NCI-H1105 (cell line): ENCODE measurements around the gene RAD50.
"Not testable (repeated sequence)": the region's sequence is repeated elsewhere in the genome, so short reads cannot be mapped to it uniquely, and the experiment has no call there.

Experiments
- DNase-seq: peaks from one replicate; lab custom pipeline; 2025; lab: John Stamatoyannopoulos, UW

RAD50 gene

GRCh38 chr5:132557478-132558172, 848 bp downstream of the RAD50 start:
- no peak for DNase-seq

GRCh38 chr5:132559383-132560060, 2.7 kb downstream of the RAD50 start:
- no peak for DNase-seq

- no peak for DNase-seq
Observed at GRCh38 chr5:132561601-132562000, 4.8 kb downstream of the RAD50 start.

GRCh38 chr5:132564555-132564954, 7.8 kb downstream of the RAD50 start:
- not testable (repeated sequence) for DNase-seq

GRCh38 chr5:132566657-132567056, 9.9 kb downstream of the RAD50 start:
- no peak for DNase-seq

- no peak for DNase-seq
Observed at GRCh38 chr5:132576123-132576522, 19.3 kb downstream of the RAD50 start.

GRCh38 chr5:132584560-132584959, 27.8 kb downstream of the RAD50 start:
- DNase-seq = not testable (repeated sequence)

- DNase-seq = no peak
Observed at GRCh38 chr5:132586063-132586462, 29.3 kb downstream of the RAD50 start.

- DNase-seq = no peak
Observed at GRCh38 chr5:132589467-132589866, 32.7 kb downstream of the RAD50 start.

GRCh38 chr5:132591145-132591544, 34.4 kb downstream of the RAD50 start:
- DNase-seq = no peak

GRCh38 chr5:132592521-132592920, 35.7 kb downstream of the RAD50 start:
- DNase-seq = no peak

- no peak for DNase-seq
Observed at GRCh38 chr5:132594170-132594569, 37.4 kb downstream of the RAD50 start.

GRCh38 chr5:132595624-132596023, 38.8 kb downstream of the RAD50 start:
- no peak for DNase-seq

GRCh38 chr5:132601071-132601728, 44.4 kb downstream of the RAD50 start:
- no peak for DNase-seq

- no peak for DNase-seq
Observed at GRCh38 chr5:132607095-132607494, 50.3 kb downstream of the RAD50 start.

GRCh38 chr5:132608107-132608506, 51.3 kb downstream of the RAD50 start:
- no peak for DNase-seq

- DNase-seq = no peak
Observed at GRCh38 chr5:132611965-132612364, 55.2 kb downstream of the RAD50 start.

GRCh38 chr5:132612846-132613245, 56.1 kb downstream of the RAD50 start:
- no peak for DNase-seq

- no peak for DNase-seq
Observed at GRCh38 chr5:132621699-132622098, 64.9 kb downstream of the RAD50 start.

GRCh38 chr5:132622608-132623007, 65.8 kb downstream of the RAD50 start:
- no peak for DNase-seq

- DNase-seq = no peak
Observed at GRCh38 chr5:132627470-132627869, 70.7 kb downstream of the RAD50 start.

- DNase-seq = no peak
Observed at GRCh38 chr5:132628814-132629213, 72.0 kb downstream of the RAD50 start.
